HUDEP-2 (cell line): Measurements from ENCODE around the gene HEATR9.

Experiments
- DNase-seq, 76 experiments: peaks; one replicate each; lab custom pipeline; 2025; ENCODE audit not compliant: unreplicated experiment in 76 of 76; lab: John Stamatoyannopoulos, UW

The HEATR9 gene

GRCh38 chr17:35866341-35866950 lies 2.2 kb downstream of the HEATR9 start:
- no peak for DNase-seq

GRCh38 chr17:35865412-35866340 lies 3.0 kb downstream of the HEATR9 start:
- peak in 1 of 76 experiments; percentile 2 for DNase-seq

GRCh38 chr17:35864853-35865252 lies 3.8 kb downstream of the HEATR9 start:
- no peak for DNase-seq

- DNase-seq: no peak
Measured at GRCh38 chr17:35856603-35857002, 12.1 kb downstream of the HEATR9 start.

- no peak for DNase-seq
Measured at GRCh38 chr17:35855965-35856364, 12.7 kb downstream of the HEATR9 start.

- DNase-seq: peak in 57 of 76 experiments; percentile 2 to 66 (median 27)
Measured at GRCh38 chr17:35849469-35850348, 19.0 kb downstream of the HEATR9 start.

GRCh38 chr17:35847633-35848373 lies 20.9 kb downstream of the HEATR9 start:
- no peak for DNase-seq

- no peak for DNase-seq
Measured at GRCh38 chr17:35847006-35847405, 21.7 kb downstream of the HEATR9 start.

- no peak for DNase-seq
Measured at GRCh38 chr17:35846055-35846809, 22.5 kb downstream of the HEATR9 start.

- no peak for DNase-seq
Measured at GRCh38 chr17:35844547-35844946, 24.1 kb downstream of the HEATR9 start.

- no peak for DNase-seq
Measured at GRCh38 chr17:35843698-35844097, 25.0 kb downstream of the HEATR9 start.

GRCh38 chr17:35842239-35842638 lies 26.5 kb downstream of the HEATR9 start:
- DNase-seq: no peak

- DNase-seq: no peak
Measured at GRCh38 chr17:35841505-35841904, 27.2 kb downstream of the HEATR9 start.

GRCh38 chr17:35841101-35841500 lies 27.6 kb downstream of the HEATR9 start:
- no peak for DNase-seq

GRCh38 chr17:35825206-35825605 lies 43.5 kb downstream of the HEATR9 start:
- no peak for DNase-seq

GRCh38 chr17:35821308-35821707 lies 47.4 kb downstream of the HEATR9 start:
- no peak for DNase-seq

- no peak for DNase-seq
Measured at GRCh38 chr17:35819455-35819854, 49.2 kb downstream of the HEATR9 start.

- DNase-seq: no peak
Measured at GRCh38 chr17:35817196-35817595, 51.5 kb downstream of the HEATR9 start.

GRCh38 chr17:35816723-35817122 lies 52.0 kb downstream of the HEATR9 start:
- no peak for DNase-seq

- no peak for DNase-seq
Measured at GRCh38 chr17:35812456-35812855, 56.2 kb downstream of the HEATR9 start.
